NB4 (cell line): ENCODE results near the gene ZNF687.

Source experiments
- DNase-seq: peaks from one replicate; pipeline ENCODE4 v3.0.0; 2010; ENCODE audit warnings: low read depth
- H3K4me3 ChIP-seq: one replicate; pipeline ENCODE4 v1.5.1; 2011; ENCODE audit warnings: mild to moderate bottlenecking, low read depth, low read length, moderate library complexity
- CTCF ChIP-seq: IDR thresholded peaks from one replicate; pipeline ENCODE4 v1.5.1; 2012; ENCODE audit warnings: low read depth, low read length
- MAX ChIP-seq: IDR thresholded peaks from 2 replicates; pipeline ENCODE4 v1.6.1; 2011; ENCODE audit warnings: low read depth, low read length
- MYC ChIP-seq: IDR thresholded peaks from 2 replicates; pipeline ENCODE4 v1.6.1; 2011; ENCODE audit warnings: low read depth, low read length
- POLR2A ChIP-seq: IDR thresholded peaks from 2 replicates; pipeline ENCODE4 v1.6.1; 2011; ENCODE audit warnings: mild to moderate bottlenecking; ENCODE audit not compliant: insufficient read length; ENCODE audit errors: extremely low read depth

The ZNF687 gene

GRCh38 chr1:151311011-151311410, 28.9 kb downstream of the ZNF687 start:
- no peak for TF ChIP-seq CTCF
- no peak for DNase-seq
- H3K4me3 ChIP-seq, result no peak overlapping the region

- DNase-seq, result peak; percentile 95
- no peak overlapping the region for H3K4me3 ChIP-seq
- TF ChIP-seq CTCF, result no peak
- TF ChIP-seq POLR2A, result no peak
- peak; percentile 84 for TF ChIP-seq MAX
- peak; percentile 86 for TF ChIP-seq MYC
Measured at GRCh38 chr1:151311589-151312331, 29.7 kb downstream of the ZNF687 start.

GRCh38 chr1:151312411-151312810, 30.3 kb downstream of the ZNF687 start:
- H3K4me3 ChIP-seq, result no peak overlapping the region
- DNase-seq, result no peak
- TF ChIP-seq POLR2A (no peak), MAX (no peak)

- no peak overlapping the region for H3K4me3 ChIP-seq
- TF ChIP-seq POLR2A, result no peak
- no peak for TF ChIP-seq MYC
- TF ChIP-seq CTCF, result no peak
- TF ChIP-seq MAX, result no peak
- DNase-seq, result no peak
Measured at GRCh38 chr1:151312826-151313225, 30.7 kb downstream of the ZNF687 start.

GRCh38 chr1:151313501-151313900, 31.4 kb downstream of the ZNF687 start:
- no peak for DNase-seq
- TF ChIP-seq MAX, result no peak
- no peak for TF ChIP-seq MYC
- TF ChIP-seq CTCF, result no peak
- TF ChIP-seq POLR2A, result no peak
- no peak overlapping the region for H3K4me3 ChIP-seq

GRCh38 chr1:151314137-151314875, 32.2 kb downstream of the ZNF687 start:
- no peak for TF ChIP-seq POLR2A
- no peak for TF ChIP-seq MYC
- no peak for TF ChIP-seq MAX
- TF ChIP-seq CTCF, result no peak
- H3K4me3 ChIP-seq, result no peak overlapping the region
- no peak for DNase-seq
